HG03520 (cell line): ENCODE measurements around the gene PRCD.
"Not testable (repeated sequence)": the region's sequence is repeated elsewhere in the genome, so short reads cannot be mapped to it uniquely, and the experiment has no call there.

ENCODE experiments used
- ATAC-seq: cut with Tn5 transposase; IDR thresholded peaks from one replicate; pipeline ENCODE4 v1.9.1; 2021; ENCODE audit warnings: mild to moderate bottlenecking, moderate library complexity; ENCODE audit not compliant: unreplicated experiment

PRCD gene

DNA sequence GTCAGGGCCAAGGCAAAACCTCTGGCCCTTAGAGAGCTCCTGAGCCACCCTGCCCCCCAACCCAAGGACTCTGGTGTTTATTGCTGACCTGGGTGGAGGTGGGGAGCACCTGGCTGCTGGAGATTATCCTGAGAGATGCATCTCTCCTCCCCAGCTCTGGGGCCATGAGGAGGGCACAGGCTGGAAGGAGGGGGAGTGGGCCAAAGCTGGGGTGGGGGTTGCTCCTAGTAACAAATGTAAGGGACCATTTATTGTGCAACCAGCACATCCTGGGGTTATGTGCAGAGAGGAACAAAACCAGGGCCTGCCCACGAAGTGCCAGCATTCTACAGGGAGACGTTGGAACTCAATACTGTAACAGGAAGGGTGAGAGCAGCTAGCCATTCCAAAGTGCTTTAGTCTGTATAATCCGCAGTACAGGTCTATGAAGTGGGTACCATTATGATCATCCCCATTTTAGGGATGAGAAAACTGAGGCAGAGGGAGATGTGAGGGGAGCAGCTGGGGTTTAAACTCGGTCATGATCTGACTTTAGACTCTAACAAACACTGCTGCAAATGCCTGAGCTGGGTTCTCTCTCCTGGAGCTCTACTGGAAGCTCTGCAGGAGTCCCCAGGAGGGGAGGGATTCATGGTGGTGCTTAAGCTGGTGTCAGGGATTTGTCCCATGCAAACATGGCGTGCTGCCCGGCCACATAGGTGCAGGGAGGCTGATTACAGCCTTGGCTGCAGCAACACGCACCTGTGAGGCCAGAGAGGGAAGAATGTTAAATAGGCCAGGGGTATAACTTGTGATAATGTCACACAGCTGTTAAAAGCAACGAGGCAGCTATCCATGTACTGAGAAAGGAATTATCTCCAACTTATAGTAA lies 37.3 kb upstream of the PRCD start:
- no peak for ATAC-seq

DNA sequence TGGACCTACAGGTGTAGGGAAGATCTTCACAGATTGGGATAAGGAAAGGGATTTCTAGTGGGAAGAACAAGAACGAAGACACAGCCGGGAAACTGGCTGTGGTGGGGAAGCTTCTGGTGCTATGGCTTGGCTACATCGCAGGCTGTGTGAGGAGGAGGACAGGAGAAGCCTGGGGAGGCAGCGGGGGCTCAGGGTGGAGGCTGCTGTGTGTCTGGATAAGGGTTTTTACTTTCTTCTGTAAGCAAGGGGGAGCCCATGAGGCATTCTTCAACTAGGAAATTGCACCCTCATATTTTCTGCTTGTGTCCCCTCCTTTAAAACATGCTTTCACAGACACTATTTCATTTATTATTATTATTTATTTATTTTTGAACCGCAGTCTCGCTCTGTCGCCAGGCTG lies 35.7 kb upstream of the PRCD start:
- ATAC-seq: no peak

DNA sequence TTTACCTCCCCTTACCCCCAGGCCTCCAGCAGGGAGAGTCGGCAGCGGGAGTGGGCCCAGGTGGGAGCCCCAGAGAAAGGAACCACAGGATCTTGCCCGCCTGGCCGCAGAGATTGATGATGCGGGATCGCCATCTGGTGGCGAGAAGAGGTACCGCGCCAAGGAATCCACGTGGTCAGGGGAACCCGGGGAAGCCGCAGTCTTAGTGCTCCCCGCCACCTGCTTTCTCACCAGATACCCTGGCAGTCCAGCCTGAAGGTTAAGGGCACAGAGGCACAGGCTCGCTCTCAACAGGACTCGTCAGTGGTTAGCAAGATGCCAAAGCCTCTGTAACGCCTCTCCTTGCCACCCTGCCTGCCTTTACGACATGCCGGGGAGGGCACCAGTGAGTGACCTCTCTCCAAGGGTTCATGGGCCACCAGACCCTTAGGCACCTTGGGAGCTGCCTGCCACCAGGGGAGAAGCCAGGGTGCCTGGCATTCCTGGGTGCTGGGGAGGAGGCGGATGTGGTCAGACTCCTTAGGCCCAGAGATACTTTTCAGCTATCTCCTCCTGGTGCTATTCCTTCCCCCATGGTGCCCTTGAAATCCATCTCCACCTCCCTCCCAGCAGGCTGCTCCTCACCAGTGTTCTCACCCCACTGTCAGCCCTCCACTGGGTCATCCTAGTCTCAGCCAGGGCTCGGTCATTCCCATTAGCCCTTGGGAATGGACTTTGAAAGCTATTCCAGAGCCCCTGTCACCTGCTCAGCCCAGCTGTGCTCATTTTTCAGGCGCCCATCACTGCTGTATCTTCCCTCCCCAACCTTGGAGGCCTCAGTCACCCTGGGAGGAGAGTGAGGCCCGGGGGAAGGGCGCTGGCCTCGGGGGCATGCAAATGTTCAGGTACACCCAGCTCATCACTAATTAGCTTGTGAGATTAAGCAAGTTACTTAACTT lies 33.2 kb upstream of the PRCD start:
- no peak for ATAC-seq

DNA sequence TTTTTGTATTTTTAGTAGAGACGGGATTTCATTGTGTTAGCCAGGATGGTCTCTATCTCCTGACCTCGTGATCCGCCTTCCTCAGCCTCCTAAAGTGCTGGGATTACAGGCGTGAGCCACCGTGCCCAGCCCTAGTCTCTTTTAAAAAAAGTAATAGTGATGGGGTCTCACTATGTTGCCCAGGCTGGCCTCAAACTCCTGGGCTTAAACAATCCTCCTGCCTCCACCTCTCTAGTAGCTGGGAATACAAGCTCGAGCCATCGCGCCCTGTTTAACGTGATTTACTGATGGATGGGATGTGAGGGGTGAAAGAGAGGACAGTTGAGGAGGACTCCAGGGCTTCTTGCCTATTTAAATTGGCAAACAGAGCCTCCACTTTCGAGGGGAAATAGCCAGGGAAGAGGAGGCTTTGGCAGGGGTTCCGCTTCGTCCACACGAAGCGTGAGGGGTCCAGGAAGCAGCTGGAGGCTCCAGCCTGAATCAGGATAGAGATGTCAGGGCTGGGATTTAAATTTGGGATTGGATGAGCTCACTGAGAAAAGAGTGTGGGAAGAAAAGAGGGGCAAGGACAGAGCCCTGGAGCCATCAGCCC lies 31.3 kb upstream of the PRCD start:
- not testable (repeated sequence) for ATAC-seq

DNA sequence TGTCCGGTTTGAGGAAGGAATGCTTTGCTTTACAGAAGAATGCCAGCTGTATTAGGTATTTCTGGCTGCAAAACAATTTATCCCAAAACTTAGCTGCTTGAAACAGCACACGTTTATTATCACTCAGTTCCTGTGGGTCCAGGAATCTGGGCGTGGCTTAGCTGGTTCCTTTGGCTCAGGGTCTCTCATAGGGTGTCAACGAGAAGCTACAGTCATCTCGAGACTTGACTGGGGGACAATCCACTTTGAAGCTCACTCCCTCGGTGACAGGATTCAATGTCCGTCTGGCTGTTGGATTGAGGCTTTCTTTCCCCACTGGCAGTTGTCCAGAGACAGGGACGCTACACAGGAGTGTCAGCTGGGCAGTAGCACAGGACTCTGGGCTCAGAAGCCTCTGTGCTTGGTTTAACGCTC lies 29.0 kb upstream of the PRCD start:
- no peak for ATAC-seq

DNA sequence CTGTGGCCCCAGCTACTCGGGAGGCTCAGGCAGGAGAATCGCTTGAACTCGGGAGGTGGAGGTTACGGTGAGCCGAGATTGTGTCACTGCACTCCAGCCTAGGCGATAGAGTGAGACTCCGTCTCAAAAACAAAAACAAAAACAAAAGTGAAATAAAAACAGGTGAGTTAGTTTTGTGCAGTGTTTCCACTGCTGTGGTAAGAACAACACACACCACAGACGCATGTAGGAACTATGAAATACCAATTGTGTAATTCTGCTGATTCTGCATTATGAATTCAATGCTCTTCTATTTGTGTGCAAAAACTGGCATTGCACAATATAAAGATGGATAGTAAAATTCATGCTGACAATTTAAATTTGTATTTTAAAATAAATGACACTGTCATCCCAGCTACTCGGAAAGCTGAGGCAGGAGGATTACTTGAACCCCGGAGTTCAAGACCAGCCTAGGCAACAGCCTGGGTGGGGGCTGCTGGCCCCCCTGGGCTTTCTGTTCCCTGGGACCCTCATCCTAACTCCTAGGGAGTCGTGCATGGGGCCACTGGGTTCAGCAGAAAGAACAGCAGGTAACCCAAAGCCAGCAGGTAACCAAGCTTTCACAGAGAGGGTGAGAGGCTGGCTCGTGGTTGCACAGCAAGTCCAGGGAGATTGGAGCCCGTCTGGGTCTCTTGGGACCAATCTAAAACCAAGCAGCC lies 28.0 kb upstream of the PRCD start:
- no peak for ATAC-seq

DNA sequence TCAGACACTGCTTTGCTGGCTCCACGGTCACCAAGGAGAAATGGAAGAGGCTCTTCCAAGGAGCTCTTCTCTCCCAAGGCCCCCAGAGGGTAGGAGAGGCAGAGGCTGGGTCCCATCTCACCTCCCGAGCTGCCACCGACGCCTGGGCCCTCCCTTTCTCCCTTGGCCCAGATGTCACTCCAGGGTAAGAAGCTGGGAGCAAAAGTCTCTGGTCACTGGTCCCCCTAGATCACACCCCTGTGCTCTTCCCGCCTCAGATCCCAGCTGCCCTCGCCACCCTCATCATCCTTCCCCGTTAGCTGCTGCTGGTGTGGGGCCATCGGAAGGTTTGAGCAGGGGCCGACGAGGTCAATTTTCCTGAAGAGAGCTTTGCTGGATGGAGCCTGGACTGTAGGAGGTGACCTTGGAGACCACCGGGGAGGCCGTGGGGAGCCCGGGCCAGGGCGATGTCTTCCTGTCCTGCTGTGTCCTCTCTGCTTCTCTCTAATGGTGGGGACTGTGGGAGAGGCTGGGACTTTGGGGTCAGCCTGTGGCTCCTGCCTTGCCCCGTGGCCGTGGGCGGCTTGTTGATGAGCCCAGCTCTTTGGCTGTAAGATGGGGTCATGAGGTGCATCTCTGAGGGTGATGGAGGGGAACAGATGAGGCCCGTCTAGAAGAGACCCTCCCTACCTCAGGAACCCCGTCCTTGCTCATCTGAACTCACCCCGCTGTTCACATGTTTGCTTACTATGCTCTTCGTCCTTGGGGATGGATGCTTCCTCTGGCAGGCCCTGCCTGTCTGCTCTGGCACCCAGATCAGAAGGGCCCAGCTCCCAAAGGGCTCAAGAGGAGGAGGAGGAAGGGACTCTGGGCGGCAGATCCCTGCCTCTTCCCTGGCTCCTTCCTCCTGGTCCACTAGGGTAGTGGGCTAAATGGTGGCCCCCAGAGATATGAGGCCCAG lies 27.2 kb upstream of the PRCD start:
- ATAC-seq: no peak

DNA sequence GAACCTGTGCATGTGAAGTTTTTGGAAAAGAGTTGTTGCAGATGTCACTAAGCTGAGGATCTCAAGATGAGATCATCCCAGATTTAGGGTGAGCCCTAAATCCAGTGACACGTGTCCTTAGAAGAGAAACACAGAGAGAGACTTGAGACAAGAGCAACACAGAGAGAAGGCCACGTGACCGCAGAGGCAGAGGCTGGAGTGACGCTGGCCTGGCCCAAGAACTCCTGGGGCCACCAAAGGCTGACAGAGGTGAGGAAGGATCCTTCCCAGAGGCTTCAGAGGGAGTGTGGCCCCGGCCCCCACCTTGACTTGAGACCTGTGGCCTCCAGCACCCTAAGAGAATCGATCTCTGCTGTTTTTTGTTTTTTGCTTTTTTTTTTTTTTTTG lies 26.5 kb upstream of the PRCD start:
- no peak for ATAC-seq

DNA sequence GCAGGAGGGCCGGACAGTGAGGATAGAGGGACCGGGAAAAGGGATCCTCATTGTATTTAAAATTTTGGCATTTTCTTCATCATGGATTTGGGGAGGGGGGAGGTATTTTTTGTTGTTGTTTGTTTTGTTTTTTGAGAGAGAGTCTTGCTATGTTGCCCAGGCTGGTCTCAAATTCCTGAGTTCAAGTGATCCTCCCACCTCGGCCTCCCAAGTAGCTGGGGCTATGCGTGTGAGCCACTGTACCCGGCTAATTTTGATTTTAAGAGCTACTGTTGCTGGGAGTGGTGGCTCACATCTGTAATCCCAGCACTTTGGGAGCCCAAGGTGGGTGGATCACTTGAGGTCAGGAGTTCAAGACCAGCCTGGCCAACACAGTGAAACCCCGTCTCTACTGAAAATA lies 25.5 kb upstream of the PRCD start:
- not testable (repeated sequence) for ATAC-seq

DNA sequence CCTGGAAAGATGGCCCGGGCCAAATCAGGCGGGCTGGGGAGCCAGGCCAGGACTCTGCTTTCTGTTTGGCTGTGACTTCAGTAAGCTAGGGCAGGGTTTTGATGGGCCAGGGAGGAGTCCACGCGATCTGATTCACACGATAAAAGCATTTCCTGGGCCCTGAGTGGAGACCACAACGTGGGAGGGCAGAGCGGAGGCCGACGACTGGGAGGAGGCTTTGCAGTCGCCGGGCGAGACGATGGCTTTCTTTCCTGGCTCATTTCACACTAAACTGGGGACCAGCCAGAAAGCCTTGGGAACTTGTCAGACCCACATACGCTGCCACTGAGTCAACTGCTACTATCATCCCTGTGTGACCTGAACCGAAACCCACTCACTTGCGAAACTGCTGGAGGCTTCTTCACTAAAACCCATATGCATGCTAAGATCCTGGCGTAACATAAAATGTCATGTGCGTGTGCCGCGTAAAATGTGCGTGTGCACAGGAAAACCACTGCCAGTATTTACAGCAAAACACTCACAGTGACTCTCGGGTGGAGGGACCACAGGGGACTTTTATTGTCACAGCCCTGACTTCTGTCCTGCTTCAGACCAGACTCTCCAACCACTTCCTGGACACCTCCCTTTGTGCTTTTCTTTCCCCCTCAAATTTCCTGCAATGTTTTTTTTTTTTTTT lies 24.4 kb upstream of the PRCD start:
- no peak for ATAC-seq

DNA sequence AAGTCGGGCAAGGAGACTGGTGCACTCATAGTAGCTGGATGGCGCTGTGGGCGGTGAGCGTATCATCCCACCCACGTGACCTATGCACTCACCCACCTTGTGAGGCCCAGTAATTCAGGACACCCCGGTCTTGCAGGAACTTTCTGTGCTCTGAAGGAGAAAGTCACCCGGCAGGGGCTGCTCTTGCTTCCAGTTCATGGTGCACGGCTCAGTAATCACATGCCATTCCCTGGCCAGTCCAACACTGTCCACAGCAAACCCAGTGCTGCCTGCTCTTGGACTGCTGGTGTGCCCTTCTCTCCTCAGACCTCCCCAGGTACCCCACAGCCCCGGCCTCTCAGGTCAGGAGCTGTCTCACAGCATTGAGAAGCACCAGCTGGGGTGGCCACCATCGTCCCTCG lies 22.2 kb upstream of the PRCD start:
- ATAC-seq: no peak

DNA sequence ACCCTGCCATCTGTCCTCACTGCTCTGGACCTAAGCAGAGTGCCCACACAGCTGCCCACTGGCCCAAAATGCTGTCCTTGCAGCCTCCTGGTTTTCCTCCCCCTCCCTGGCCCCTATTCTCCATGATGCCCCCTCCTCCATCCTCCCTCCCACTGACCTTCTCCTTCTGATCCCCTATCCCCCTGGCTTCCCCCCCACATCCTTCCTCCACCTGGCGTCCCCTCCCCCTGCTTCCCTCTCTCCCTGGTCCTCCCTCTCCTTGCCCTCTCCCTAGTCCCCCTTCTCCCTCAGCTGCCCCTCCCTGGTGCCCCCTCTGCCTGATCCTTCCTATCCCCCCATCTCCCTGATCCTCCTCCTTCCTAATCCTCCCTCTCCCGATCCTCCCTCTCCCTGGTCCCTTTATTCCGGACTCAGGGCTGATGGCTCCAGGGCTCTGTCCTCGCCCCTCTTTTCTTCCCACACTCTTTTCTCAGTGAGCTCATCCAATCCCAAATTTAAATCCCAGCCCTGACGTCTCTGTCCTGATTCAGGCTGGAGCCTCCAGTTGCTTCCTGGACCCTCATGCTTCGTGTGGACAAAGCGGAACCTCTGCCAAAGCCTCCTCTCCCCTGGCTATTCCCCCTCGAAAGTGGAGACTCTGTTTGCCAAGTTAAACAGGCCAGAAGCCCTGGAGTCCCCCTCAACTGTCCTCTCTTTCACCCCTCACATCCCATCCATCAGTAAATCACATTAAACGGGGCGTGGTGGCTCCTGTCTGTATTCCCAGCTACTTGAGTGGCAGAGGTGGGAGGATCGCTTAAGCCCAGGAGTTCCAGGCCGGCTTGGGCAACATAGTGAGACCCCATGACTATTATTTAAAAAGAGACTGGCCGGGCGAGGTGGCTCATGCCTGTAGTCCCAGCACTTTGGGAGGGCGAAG lies 20.5 kb upstream of the PRCD start:
- ATAC-seq: no peak

DNA sequence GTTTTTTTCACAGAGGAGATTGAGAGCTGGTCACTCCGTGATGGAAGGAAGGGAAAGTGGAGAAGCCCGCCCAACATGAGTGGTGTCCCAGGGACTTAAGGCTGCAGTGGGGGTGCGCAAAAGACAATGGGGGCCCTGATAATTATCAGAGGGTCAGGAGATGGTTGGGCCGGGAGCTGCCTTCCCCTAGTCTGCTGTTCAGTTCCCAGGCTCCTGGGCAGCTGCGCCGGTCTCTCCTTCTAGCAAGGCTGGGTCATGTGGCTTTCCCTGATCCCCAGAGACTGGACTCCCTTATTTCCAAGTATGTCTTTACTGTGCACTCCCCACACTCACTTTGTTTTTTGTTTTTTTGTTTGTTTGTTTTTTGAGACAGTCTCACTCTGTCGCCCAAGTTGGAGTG lies 18.6 kb upstream of the PRCD start:
- ATAC-seq: no peak

DNA sequence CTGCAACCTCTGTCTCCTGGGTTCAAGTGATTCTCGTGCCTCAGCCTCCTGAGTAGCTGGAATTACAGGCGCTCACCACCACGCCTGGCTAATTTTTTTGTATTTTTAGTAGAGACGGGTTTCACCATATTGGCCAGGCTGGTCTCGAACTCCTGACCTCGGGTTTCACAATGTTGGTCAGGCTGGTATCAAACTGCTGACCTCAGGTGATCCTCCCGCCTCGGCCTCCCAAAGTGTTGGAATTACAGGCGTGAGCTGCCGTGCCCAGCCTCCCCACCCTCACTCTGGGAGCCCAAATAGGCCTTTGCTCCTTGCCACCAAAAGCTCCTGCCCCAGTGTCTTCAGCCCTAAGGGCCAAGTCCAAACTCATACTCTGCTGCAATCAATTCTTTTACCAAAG lies 18.2 kb upstream of the PRCD start:
- not testable (repeated sequence) for ATAC-seq

DNA sequence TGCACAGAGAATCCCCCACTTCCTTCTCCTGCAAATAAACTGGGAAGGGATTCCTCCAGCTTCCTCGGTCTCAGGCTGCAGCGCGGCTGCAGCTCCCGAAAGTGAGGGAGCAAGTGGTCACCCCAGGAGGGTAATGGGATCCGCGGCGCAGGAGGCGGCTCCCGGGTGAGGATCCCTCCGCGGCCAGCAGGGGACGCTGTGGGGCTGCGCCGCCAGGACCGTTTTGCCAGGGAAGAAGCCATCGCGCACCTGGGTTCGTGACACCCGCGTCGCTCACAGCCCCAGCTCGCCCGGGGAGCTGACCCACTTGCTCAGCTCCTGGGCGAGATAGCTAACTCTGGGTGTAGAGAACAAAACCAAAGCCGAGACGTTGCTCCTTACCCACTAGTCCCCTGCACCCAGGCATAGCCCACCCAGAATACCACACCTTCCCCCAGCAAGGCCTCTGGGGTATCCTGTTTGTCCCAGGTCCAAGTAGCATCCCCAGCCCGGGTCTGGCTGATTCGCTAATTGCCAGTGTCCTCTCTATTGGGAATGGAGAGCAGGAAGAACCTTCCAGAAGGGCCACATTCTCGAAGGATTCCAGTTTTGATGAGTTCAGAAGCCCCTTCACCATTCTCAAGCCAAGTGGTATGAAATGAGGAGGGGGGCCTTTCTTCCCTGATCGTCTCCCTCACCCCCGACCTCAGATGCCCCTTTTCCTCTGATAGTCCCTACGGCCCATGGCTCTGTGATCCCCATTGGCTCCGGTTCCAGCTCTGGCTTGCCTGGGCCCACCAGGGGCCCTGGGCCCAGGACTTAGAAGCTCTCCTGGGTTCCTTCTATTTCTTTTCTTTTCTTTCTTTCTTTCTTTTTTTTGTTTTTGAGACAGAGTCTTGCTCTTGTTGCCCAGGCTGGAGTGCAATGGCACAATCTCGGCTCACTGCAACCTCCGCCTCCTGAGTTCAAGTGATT lies 16.5 kb upstream of the PRCD start:
- ATAC-seq: no peak

DNA sequence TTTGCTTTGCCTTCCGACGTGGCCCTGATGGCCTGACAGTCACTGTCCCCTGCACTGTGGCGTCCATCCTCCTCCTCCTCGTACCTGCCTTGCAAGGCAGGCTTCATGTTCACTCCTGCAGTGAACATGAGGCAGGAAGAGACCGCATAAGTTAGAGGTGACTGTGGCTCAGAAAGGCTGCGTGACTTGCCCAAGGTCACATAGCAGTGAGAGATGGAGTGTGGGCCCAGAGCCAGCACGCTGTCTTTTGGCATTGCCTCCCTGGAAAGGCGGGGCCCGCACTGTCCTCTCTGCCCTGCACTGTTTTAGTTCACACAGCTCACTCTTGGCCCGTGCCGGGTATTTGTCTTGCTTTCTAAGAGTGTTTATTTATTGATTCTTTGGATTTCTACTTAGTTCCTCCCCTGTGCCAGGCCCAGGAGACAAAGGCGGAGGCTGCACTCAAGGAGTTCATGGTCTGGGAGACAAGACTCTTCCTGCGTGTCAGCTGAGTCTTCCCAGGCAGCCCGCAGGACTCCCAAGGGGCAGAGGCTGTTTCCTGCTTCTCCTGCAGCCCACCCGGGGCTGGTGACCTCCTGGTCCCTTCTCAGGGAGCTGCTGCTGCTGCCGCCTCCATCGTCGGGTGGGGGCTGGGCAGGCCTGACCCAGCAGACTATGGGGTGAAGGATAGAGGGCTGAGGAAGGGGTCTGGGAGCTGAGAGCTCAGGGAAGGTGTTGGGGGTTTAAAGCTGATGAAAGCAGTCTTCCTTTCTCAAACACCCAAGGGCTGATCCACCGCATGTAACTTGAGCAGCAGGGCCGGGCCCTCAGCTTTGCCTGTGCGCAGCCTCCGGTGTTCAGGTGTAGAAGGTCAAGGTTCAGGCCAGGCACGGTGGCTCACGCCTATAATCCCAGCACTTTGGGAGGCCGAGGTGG lies 15.0 kb upstream of the PRCD start:
- no peak for ATAC-seq
